ENCODE results near the gene IRF2. TPM values are rescaled to one million over a fixed set of nuclear protein-coding genes. Genes with fewer than 3 reads are reported as not detected.

The IRF2 gene
- total RNA-seq, 1 donor from 2014 or later: 12.6 TPM

GRCh38 chr4:184510401-184510800 lies 36.1 kb upstream of the IRF2 start:
- TF ChIP-seq CTCF (conservative IDR thresholded peaks at IDR 0.05): no peak
- H3K4me1 Mint-ChIP-seq: peaks cover 12% of the 10 kb centered on the region

GRCh38 chr4:184506527-184507121 lies 32.3 kb upstream of the IRF2 start:
- Mint-ChIP-seq H3K9me3 (peaks cover 10% of the 10 kb centered on the region), H3K27ac (ENCODE audit: unreplicated experiment) (no peak overlapping the region), H3K4me1 (peaks cover under 1% of the 10 kb centered on the region), H3K4me3 (no peak overlapping the region), H3K27me3 (ENCODE audit: low read depth) (no peaks in the 10 kb centered on the region), H3K36me3 (ENCODE audit: low read depth) (peaks cover 10% of the 10 kb centered on the region)
- TF ChIP-seq CTCF (conservative IDR thresholded peaks at IDR 0.05): peak; percentile 40
- no peak for DNase-seq (ENCODE audit: low read depth, low spot score)

More at GRCh38 chr4:184510401-184510800, 36.1 kb upstream of the IRF2 start:
- Mint-ChIP-seq H3K27me3 (ENCODE audit: low read depth) (no peaks in the 10 kb centered on the region), H3K27ac (ENCODE audit: unreplicated experiment) (no peak overlapping the region), H3K9me3 (peaks cover 10% of the 10 kb centered on the region), H3K36me3 (ENCODE audit: low read depth) (peaks cover 10% of the 10 kb centered on the region), H3K4me3 (no peak overlapping the region)
- DNase-seq (ENCODE audit: low read depth, low spot score): no peak

- no peaks in the 10 kb centered on the region for H3K27me3 Mint-ChIP-seq (ENCODE audit: low read depth)
Measured at GRCh38 chr4:184504385-184504784, 30.0 kb upstream of the IRF2 start.

GRCh38 chr4:184503869-184504300 lies 29.5 kb upstream of the IRF2 start:
- TF ChIP-seq CTCF (conservative IDR thresholded peaks at IDR 0.05): no peak
- H3K27ac Mint-ChIP-seq (ENCODE audit: unreplicated experiment): no peak overlapping the region
- no peaks in the 10 kb centered on the region for H3K27me3 Mint-ChIP-seq (ENCODE audit: low read depth)
- H3K36me3 Mint-ChIP-seq (ENCODE audit: low read depth): peaks cover 5% of the 10 kb centered on the region
- no peak for DNase-seq (ENCODE audit: low read depth, low spot score)
- no peaks in the 10 kb centered on the region for H3K9me3 Mint-ChIP-seq
- peaks cover 6% of the 10 kb centered on the region for H3K4me1 Mint-ChIP-seq
- no peak overlapping the region for H3K4me3 Mint-ChIP-seq

More at GRCh38 chr4:184504385-184504784, 30.0 kb upstream of the IRF2 start:
- H3K4me3 Mint-ChIP-seq: no peak overlapping the region
- H3K36me3 Mint-ChIP-seq (ENCODE audit: low read depth): peaks cover 5% of the 10 kb centered on the region
- H3K4me1 Mint-ChIP-seq: peaks cover 6% of the 10 kb centered on the region
- no peaks in the 10 kb centered on the region for H3K9me3 Mint-ChIP-seq
- no peak for DNase-seq (ENCODE audit: low read depth, low spot score)
- no peak overlapping the region for H3K27ac Mint-ChIP-seq (ENCODE audit: unreplicated experiment)
- TF ChIP-seq CTCF (conservative IDR thresholded peaks at IDR 0.05): no peak

GRCh38 chr4:184500748-184501589 lies 26.6 kb upstream of the IRF2 start:
- Mint-ChIP-seq H3K27ac (ENCODE audit: unreplicated experiment) (no peak overlapping the region), H3K4me1 (peaks cover 6% of the 10 kb centered on the region), H3K36me3 (ENCODE audit: low read depth) (no peaks in the 10 kb centered on the region), H3K4me3 (no peak overlapping the region), H3K9me3 (no peaks in the 10 kb centered on the region), H3K27me3 (ENCODE audit: low read depth) (no peaks in the 10 kb centered on the region)
- no peak for TF ChIP-seq CTCF (conservative IDR thresholded peaks at IDR 0.05)
- DNase-seq (ENCODE audit: low read depth, low spot score): no peak

Data from neural crest cell (in vitro differentiated cells).